ENCODE measurements around the gene MTTP.

MTTP gene

GRCh38 chr4:99593781-99594641, 19.4 kb downstream of the MTTP start:
- no peak for DNase-seq (ENCODE audit: low spot score)

DNA sequence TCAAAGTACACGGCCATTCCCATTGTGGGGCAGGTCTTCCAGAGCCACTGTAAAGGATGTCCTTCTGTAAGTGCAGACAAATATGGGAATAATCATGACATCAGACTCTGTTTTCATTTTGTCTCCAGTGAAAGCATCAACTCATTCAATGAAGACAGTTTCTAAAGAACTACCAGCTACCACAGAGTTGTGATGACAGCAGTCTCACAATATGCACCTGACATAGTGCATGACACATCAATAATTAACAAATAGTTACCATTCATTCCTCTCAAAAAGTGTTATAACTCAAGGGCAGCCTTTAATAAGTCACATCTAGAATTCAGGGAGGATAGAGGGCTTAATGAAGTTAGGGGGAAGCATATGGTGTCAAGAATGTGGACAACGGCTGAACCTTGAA, 20.2 kb downstream of the MTTP start:
- no peak for DNase-seq (ENCODE audit: low spot score)

DNA sequence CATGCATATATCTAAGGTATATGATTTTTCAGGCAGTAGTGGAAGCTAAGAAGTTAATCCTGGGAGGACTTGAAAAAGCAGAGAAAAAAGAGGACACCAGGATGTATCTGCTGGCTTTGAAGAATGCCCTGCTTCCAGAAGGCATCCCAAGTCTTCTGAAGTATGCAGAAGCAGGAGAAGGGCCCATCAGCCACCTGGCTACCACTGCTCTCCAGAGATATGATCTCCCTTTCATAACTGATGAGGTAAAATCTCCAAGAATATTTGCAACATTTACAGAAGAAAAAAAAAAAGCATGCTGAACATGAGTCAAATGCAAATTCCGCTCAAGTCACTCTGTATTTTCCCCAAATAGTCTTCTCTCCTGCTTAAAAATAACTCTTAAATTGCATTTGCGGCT, 32.1 kb downstream of the MTTP start:
- no peak for DNase-seq (ENCODE audit: low spot score)

DNA sequence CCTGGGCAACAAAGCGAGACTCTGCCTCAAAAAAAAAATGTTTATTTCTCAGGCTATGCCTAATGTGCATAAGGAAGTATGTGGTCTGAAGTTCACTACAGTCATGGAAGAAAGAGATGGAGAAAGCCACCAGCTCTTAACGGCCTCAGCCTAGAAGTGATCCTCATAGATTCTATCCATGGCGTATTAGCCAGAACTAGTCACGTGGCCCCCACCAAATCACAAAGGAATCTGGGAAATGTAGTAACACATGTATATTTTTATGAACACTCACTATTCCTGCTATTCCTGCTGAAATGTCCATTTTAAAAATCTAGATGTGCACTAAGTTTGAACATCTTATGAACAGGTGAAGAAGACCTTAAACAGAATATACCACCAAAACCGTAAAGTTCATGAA, 33.8 kb downstream of the MTTP start:
- DNase-seq (ENCODE audit: low spot score) = no peak

GRCh38 chr4:99610605-99611175, 36.1 kb downstream of the MTTP start:
- no peak for DNase-seq (ENCODE audit: low spot score)

GRCh38 chr4:99612281-99612680, 37.7 kb downstream of the MTTP start:
- DNase-seq (ENCODE audit: low spot score) = no peak

- no peak for DNase-seq (ENCODE audit: low spot score)
These were observed 38.1 kb downstream of the MTTP start for GRCh38 chr4:99612704-99613103.

DNA sequence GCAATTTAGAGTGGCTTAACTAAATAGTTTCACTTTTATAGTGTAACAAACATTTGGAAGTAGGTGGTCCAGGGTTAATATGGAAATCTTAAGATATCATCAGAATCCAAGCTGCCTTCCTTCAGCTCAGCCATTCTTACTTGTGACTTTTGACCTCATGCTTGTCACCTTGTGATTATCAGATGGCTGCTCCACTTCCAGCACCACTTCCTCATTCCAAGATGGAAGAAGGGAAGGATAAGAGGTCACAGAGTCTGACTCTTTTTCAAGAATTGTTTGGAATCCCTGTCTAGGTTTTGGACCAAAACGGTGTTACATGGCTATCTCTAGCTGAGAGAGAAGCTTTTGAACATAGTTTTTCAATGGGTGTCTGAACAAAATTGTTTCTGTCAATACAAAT, 39.9 kb downstream of the MTTP start:
- DNase-seq (ENCODE audit: low spot score) = no peak

- no peak for DNase-seq (ENCODE audit: low spot score)
These were observed 40.7 kb downstream of the MTTP start for GRCh38 chr4:99615170-99615820.

DNA sequence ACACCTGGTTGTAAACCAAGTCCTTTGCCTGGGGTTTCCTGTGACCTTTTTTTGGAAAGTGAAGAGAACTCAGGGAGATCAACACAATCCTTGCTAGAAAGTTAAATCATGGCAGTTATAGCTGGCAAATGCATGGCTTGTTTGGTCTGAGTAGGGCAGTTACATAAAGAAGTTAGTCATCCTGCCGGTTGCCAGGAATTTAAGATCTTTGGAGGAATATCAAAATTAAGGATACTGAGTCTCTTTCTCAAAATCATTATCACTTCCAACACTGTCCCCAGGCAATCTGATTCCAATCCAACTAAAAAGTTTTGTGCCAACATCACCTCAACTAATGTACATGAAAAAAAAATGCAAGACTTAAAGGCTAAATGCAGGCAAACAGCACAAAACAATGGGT, 42.8 kb downstream of the MTTP start:
- no peak for DNase-seq (ENCODE audit: low spot score)

DNA sequence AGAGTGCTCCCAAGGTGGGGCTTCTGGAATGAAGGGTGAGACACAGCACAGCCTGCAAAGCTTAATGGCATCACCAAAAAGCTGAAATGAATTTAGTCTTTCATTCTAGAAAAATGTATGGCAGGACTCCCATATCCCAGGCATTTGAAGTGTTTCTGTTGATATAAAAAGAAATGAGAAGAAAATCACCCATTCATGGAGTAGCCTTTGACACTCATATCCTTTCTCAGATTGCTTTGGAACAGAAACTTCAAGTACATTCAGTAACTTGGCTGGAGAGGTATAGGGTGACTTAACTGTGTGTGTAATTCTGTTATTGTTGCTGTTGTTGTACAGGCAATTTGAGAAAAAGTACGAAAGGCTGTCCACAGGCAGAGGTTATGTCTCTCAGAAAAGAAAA, 47.7 kb downstream of the MTTP start:
- DNase-seq (ENCODE audit: low spot score) = no peak

- no peak for DNase-seq (ENCODE audit: low spot score)
These were observed 49.6 kb downstream of the MTTP start for GRCh38 chr4:99624141-99624719.

DNA sequence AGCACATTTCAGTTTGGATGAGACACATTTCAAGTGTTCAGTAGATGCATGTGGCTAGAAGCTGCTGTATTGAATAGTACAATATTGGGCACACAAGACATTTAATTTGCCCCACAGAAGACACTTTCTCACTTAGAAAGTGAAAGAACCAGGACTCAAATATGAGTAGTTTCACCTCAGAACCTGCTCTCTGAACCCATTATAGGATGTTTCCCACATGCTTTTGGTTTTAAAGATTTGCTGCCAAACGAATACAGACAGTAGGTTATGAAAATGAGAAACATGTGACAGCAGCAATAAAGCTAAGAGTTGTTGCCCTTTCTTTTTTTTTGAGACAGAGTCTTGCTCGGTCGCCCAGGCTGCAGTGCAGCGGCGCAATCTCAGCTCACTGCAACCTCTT, 50.7 kb downstream of the MTTP start:
- no peak for DNase-seq (ENCODE audit: low spot score)

DNA sequence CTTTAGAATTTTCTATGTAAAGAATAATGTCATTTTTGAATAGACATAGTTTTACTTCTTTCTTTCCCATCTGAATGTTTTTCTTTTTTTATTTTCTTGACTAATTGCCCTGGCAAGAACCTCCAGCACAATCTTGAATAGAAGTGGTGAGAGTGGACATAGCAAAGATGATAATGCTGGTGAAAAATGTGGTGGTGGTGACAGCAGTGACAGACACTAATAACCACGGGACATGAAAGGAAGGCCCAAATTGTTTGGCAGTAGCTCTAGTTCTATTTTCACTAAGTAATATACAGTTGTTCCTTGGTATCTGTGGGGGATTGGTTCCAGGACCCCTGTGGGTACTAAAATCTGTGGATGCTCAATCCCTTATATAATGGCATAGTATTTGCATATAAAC, 53.4 kb downstream of the MTTP start:
- no peak for DNase-seq (ENCODE audit: low spot score)

DNA sequence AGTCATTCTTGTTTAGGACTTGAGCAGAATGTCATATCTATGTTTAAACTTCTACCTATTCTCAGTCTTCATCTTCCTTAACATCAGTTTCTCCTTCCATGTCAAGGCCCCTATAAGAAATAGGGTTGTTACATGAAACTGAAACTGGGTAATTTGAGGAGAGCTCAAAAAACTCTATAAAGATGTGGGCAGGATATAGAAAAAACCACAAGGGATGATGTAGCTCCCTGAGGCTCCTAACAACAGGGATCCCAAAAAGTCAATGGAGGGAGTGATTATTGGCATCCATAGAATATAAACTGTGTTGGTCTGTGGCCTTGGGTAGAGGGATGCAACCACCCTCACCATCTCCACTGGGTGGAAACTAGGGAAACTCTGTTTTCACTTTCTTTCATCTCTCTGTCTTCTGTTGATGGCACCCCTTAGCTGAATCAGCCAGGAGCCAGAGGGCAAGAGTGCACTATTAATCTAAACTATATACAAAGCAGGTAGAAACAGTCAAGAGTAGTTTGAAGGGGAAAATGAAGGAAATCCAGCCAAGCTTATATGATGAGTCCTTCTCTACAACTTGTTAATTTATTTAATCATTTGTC, 55.4 kb downstream of the MTTP start:
- DNase-seq (ENCODE audit: low spot score) = no peak

DNA sequence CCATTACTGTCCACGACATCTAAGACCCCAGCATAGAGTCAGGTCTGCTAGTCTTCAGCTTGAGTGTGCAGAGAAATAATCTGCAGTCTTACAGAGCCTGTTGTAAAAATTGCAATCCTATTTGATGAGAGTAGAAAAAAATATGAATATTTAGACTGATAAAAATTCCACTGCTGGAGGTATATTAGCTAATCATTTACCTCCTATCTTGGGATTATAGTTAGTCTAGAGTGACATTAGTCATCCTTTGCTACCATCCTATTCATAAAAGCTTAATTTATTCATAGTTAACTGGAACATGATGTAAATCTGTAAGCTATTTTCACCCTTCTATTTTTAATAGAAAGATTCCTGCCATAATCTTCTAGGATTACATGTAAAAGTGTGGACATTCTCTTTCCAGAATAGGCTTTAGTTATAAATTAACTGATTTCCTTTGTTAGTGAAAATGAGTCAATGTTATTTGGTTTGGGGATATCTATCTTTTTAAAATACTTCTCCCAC, 56.3 kb downstream of the MTTP start:
- DNase-seq (ENCODE audit: low spot score) = no peak

DNA sequence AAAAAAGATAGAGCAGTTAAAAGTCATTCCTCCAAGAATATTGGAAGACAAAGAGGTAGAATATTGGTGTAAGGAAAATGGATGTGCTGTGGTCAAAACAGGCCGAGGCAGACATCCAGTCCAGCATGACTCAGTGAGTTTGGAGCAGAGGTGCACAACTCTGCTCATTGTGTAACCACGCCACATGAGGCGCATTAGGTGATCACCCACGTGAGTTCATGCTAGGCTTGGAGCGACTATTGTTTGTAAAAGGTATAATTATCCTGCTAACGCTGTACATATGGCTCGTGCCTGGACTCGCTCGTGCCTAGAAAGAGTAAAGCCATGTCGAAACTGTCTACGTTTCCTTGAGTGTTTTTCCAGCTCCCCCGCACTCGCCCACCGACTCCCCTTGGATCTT, 59.1 kb downstream of the MTTP start:
- no peak for DNase-seq (ENCODE audit: low spot score)

DNA sequence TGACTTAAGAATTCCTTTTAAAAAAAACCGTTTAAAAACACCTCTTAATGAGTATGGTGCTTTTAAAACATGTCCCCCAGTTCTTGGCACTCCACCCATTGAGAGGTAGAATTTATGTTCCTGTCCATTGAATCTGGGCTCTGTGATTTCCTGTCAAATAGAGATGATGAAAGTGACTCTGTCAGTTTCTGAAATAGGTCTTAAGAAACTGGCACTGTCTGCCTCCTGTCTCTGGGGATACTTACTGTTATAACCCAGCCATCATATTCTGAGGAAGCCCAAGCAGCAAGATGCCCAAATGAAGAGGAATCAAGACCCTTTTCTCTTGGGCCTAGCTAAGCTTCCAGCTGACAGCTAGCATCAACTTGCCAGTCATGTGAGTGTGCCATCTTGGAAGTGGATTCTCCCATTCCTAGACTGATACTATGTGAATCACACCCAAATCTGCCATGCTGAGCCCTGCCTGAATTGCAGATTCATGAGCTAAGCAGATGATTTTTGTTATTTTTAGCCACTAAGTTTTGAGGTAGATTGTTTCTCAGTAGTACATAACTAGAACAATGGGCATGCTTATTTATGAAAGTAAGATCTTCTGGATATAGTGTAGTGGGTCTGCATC, 60.2 kb downstream of the MTTP start:
- DNase-seq (ENCODE audit: low spot score) = no peak

- DNase-seq (ENCODE audit: low spot score) = no peak
These were observed 61.0 kb downstream of the MTTP start for GRCh38 chr4:99635601-99636000.

DNA sequence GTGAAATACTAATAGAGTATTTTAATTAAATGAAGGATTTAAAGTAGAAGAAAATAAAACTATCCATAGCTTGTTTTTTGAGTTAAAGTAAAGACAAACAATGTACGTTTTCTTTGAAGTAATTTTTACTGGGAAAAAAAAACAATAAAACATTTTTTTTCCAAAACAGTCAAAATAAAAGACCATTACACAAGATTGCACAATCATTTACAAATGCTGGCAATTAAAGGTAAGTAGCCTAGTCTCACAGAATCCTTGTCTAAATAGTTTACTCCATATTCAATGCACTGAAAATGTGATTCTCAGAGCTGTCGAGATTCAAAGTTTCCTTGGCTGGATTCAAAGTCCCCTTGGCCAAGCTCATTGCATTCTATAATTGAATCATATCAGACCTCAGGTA, 61.8 kb downstream of the MTTP start:
- DNase-seq (ENCODE audit: low spot score) = no peak

GRCh38 chr4:99637174-99637573, 62.5 kb downstream of the MTTP start:
- DNase-seq (ENCODE audit: low spot score) = no peak

DNA sequence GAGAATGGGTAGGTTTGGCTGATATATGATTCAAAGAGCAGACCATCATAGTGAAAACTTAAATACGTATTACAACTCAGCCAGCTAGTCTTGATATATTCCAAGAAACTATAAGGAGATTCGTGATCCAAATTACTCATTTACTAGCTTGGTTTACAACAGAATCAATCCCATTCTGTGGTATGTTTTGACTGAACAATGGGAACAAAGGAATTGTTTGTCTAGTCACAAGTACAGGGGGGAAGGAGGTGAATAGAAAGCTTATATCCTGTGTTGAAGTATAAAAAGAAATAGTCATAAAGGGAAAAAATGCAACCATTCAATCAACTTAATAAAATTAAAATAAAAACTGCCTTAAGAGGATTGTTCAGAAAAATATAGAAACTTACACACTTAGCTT, 66.1 kb downstream of the MTTP start:
- no peak for DNase-seq (ENCODE audit: low spot score)
